Measurements from ENCODE around the gene SHISA8.

Gene SHISA8

GRCh38 chr22:41925783-41926460 lies 11.0 kb upstream of the SHISA8 start:
- TF ChIP-seq, protein P1, sequence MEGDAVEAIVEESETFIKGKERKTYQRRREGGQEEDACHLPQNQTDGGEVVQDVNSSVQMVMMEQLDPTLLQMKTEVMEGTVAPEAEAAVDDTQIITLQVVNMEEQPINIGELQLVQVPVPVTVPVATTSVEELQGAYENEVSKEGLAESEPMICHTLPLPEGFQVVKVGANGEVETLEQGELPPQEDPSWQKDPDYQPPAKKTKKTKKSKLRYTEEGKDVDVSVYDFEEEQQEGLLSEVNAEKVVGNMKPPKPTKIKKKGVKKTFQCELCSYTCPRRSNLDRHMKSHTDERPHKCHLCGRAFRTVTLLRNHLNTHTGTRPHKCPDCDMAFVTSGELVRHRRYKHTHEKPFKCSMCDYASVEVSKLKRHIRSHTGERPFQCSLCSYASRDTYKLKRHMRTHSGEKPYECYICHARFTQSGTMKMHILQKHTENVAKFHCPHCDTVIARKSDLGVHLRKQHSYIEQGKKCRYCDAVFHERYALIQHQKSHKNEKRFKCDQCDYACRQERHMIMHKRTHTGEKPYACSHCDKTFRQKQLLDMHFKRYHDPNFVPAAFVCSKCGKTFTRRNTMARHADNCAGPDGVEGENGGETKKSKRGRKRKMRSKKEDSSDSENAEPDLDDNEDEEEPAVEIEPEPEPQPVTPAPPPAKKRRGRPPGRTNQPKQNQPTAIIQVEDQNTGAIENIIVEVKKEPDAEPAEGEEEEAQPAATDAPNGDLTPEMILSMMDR (conservative IDR thresholded peaks at IDR 0.05; ENCODE audit: low read length), result peak; percentile 51
- peak; percentile 24 for DNase-seq (ENCODE audit: low read depth)
- peak overlapping the region; percentile 17; the same call in 1 of the 2 replicates for H3K4me3 ChIP-seq (ENCODE audit: low read length)

- TF ChIP-seq, protein P1 (conservative IDR thresholded peaks at IDR 0.05; ENCODE audit: low read length), result no peak
- DNase-seq (ENCODE audit: low read depth), result no peak
- H3K4me3 ChIP-seq (ENCODE audit: low read length), result no peak overlapping the region
Observed at GRCh38 chr22:41923595-41924276, 8.9 kb upstream of the SHISA8 start.

DNA sequence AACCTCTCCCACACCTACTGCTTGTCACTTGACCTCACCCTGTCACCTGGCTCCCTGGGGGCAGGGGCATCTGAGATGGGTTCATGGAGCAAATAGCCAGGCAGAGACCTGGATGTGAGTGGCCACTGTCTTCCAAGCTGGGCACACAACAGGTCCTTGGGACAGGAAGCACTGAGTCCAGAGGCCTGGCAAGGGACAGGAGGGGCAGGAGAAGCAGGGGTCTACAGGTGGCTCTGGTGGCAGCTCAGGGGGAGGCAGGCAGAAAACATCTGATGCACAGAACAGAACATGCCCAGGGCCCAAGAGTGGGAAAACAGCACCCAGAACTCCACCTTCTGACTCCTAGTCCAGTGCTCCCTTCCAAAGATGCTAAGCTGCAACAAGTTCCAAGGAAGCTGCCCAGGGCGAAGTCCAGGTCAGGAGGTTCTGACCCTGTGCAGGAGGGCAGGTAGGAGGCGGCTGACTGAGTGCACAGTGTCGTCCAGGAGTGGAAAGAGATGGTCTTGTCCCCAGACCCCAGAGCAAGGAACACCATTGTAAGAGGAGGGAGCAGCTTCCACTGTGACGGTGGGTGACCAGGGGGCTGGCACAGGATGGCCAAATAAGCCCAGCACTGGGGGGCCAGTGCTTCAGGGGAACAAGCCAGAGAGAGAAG lies 8.2 kb upstream of the SHISA8 start:
- TF ChIP-seq, protein P1 (conservative IDR thresholded peaks at IDR 0.05; ENCODE audit: low read length), result no peak
- H3K4me3 ChIP-seq (ENCODE audit: low read length), result no peak overlapping the region
- DNase-seq (ENCODE audit: low read depth), result no peak

- DNase-seq (ENCODE audit: low read depth), result no peak
- TF ChIP-seq, protein P1 (conservative IDR thresholded peaks at IDR 0.05; ENCODE audit: low read length), result no peak
- H3K4me3 ChIP-seq (ENCODE audit: low read length), result no peak overlapping the region
Observed at GRCh38 chr22:41922328-41922727, 7.5 kb upstream of the SHISA8 start.

- DNase-seq (ENCODE audit: low read depth), result no peak
- H3K4me3 ChIP-seq (ENCODE audit: low read length), result no peak overlapping the region
- TF ChIP-seq, protein P1 (conservative IDR thresholded peaks at IDR 0.05; ENCODE audit: low read length), result no peak
Observed at GRCh38 chr22:41920271-41920976, 5.5 kb upstream of the SHISA8 start.

DNA sequence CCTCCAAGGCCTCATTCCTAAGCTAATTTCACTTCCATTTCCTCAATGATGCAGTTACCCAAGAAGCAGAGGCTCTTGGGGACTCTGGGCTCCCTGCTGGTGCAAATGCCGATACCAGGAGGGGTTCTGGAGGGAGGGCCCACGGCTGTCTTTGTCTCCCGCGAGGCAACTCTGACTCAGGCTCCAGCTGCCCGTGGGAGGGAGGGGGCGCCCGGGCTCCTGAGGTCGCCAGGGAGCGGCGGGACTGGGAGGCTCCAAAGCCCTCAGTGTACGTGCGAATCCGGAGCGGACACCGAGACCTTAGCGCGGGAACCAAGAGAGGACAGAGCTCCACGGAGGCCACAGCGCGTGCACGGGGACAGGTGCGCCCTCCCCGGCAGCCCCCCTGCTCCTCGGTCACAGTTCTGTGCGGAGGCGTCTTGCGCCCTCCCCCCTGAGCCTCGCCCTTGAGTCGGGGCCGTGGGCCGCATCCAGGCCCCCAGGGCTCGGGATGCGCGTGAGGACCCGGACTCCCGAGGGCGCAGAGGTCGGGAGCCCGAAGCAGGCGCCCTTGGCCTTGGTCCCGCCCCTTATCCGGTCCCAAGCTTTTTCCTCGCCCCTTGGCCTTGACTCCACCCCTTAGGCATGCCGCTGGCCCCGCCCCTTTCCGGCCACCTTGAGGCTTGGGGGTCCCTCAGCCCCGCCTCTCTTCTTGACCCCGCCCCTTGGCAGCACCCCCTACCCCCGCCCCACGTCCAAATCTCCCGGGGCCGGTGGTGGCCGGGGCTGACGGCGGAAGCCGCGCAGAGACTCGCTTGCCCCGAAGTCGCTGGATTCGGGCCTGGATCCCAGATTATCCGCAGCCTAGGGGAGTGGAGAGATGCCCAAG lies 4.7 kb upstream of the SHISA8 start:
- H3K4me3 ChIP-seq (ENCODE audit: low read length), result peak overlapping the region; percentile 53
- TF ChIP-seq, protein P1 (conservative IDR thresholded peaks at IDR 0.05; ENCODE audit: low read length), result no peak
- peak; percentile 42 for DNase-seq (ENCODE audit: low read depth)
